Keratinocyte (primary cell): ENCODE results near the gene GLT8D2. TPM values are rescaled to one million over a fixed set of nuclear protein-coding genes. Genes with fewer than 3 reads are reported as not detected.
"Not testable (repeated sequence)": the region's sequence is repeated elsewhere in the genome, so short reads cannot be mapped to it uniquely, and the experiment has no call there.

Source experiments
- DNase-seq: peaks from one replicate; pipeline ENCODE4 v3.0.0-alpha.2; 2011; ENCODE audit warnings: low read depth, missing footprints, low spot score
- FAIRE-seq: peaks from 2 replicates; lab custom pipeline; 2011; peaks lifted over from hg19 to GRCh38; lab: Jason Lieb, UNC
- H2AFZ ChIP-seq: 2 replicates; pipeline ENCODE4 v1.6.0; 2012; ENCODE audit warnings: low read length, control low read depth, inconsistent platforms; ENCODE audit not compliant: control insufficient read depth
- H3K27ac ChIP-seq: 2 replicates; pipeline ENCODE4 v1.5.1; 2011; ENCODE audit warnings: low read length; ENCODE audit not compliant: control insufficient read depth, insufficient read depth
- H3K27me3 ChIP-seq: 3 replicates; pipeline ENCODE4 v1.6.0; 2011; ENCODE audit warnings: low read length; ENCODE audit not compliant: control insufficient read depth, insufficient read depth; ENCODE audit errors: extremely low read depth
- H3K36me3 ChIP-seq, 2 experiments: 2 replicates in 1 of 2; 3 replicates in 1 of 2; pipeline ENCODE4 v1.5.1; 2011; ENCODE audit warnings: low read length in 2 of 2, mild to moderate bottlenecking in 1 of 2; ENCODE audit not compliant: control insufficient read depth in 2 of 2, insufficient read depth in 2 of 2; ENCODE audit errors: extremely low read depth in 1 of 2
- H3K4me1 ChIP-seq: 3 replicates; pipeline ENCODE4 v1.5.1; 2011; ENCODE audit warnings: low read length; ENCODE audit not compliant: control insufficient read depth, insufficient read depth; ENCODE audit errors: extremely low read depth
- H3K4me2 ChIP-seq: 3 replicates; pipeline ENCODE4 v1.6.0; 2011; ENCODE audit warnings: low read depth, low read length; ENCODE audit not compliant: control insufficient read depth, insufficient read depth; ENCODE audit errors: extremely low read depth
- H3K4me3 ChIP-seq, 3 experiments: fragments of 200-600 bp in 1 of 3; sonication (generic) in 1 of 3; 2 replicates in 2 of 3; 3 replicates in 1 of 3; pipeline ENCODE4 v1.5.1; 2011 to 2016; ENCODE audit warnings: low read length in 3 of 3, mild to moderate bottlenecking in 3 of 3, control low read depth in 2 of 3, inconsistent platforms in 1 of 3, low read depth in 1 of 3, mixed read lengths in 1 of 3, mixed run types in 1 of 3, moderate library complexity in 1 of 3; ENCODE audit not compliant: control insufficient read depth in 2 of 3, insufficient read depth in 2 of 3; ENCODE audit errors: extremely low read depth in 1 of 3
- H3K79me2 ChIP-seq: 2 replicates; pipeline ENCODE4 v1.6.0; 2012; ENCODE audit warnings: low read length; ENCODE audit not compliant: control insufficient read depth, insufficient read depth
- H3K9ac ChIP-seq: 3 replicates; pipeline ENCODE4 v1.6.0; 2011; ENCODE audit warnings: low read length; ENCODE audit not compliant: control insufficient read depth, insufficient read depth; ENCODE audit errors: extremely low read depth
- H3K9me1 ChIP-seq: 3 replicates; pipeline ENCODE4 v1.6.0; 2011; ENCODE audit warnings: low read length; ENCODE audit not compliant: control insufficient read depth, insufficient read depth; ENCODE audit errors: extremely low read depth
- H3K9me3 ChIP-seq: 2 replicates; pipeline ENCODE4 v1.5.1; 2012; ENCODE audit warnings: low read depth, low read length; ENCODE audit not compliant: control insufficient read depth
- H4K20me1 ChIP-seq: 3 replicates; pipeline ENCODE4 v1.6.0; 2011; ENCODE audit warnings: low read length; ENCODE audit not compliant: control insufficient read depth, insufficient read depth; ENCODE audit errors: extremely low read depth
- EZH2 ChIP-seq: IDR thresholded peaks from one replicate; pipeline ENCODE4 v1.6.1; 2012; ENCODE audit warnings: inconsistent platforms, mild to moderate bottlenecking, low read length, moderate library complexity
- dilution Hi-C: fragments of 300-500 bp; cut with MboI; formaldehyde crosslinking; loops from one replicate; pipeline ENCODE4 v1.7.0; 2020; ENCODE audit warnings: low sequenced_read_pairs; ENCODE audit not compliant: extremely low pct_ligation_motif_present
- polyA plus RNA-seq, 5 experiments: library from polyadenylated mRNA; depleted of rRNA in 3 of 5; stranded (reverse) in 3 of 5; stranded (forward) in 1 of 5; unstranded in 1 of 5; fragments of >200 nt; gene quantifications; 1 replicate in 1 of 5; 2 replicates in 3 of 5; 3 replicates in 1 of 5; pipeline versions ENCODE4 v1.2.1 to v1.2.3, GENCODE V29; 2011 to 2012; ENCODE audit warnings: missing spikeins in 2 of 5, low read depth in 1 of 5, low replicate concordance in 1 of 5
- TF ChIP-seq, protein P1 (sequence below), 3 experiments: IDR thresholded peaks in 1 of 3; conservative IDR thresholded peaks in 1 of 3; optimal IDR thresholded peaks in 1 of 3; 2 replicates in 2 of 3; 3 replicates in 1 of 3; pipeline versions ENCODE3 to v1.5.1; 2011; ENCODE audit warnings: low read length in 3 of 3, mild to moderate bottlenecking in 3 of 3, moderate library complexity in 2 of 3, control low read depth in 1 of 3, inconsistent platforms in 1 of 3; ENCODE audit not compliant: insufficient read depth in 2 of 3; ENCODE audit errors: extremely low read depth in 1 of 3

The GLT8D2 gene
- polyA plus RNA-seq, 1 donor (not counting 4 experiments of a cell fraction or from before 2014, with no cell fraction given), result 1.4 TPM

DNA sequence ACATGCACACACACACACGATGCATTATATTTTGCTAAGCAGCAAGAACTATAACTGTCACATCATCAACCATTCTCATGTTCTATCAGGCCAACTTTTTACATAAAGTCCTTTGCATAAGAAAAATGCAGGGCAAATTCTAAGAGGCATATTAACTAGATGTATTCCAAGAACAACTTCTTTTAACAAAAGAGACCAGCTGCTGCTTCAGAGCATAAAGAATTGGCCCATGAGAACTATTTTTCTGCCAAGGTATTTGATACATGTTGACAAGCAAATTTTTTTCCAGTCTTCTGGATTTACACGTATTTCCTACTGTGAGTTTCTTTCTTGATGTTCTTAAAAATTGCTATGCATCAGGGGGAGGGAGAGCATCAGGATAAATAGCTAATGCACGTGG is 27.2 kb downstream of the GLT8D2 start:
- H3K4me1 ChIP-seq, result no peaks in the 10 kb centered on the region
- FAIRE-seq (no peak), DNase-seq (no peak)
- H3K36me3 ChIP-seq, result no peaks in the 10 kb centered on the region
- no peak overlapping the region for H3K27ac ChIP-seq
- no peak overlapping the region for H3K4me2 ChIP-seq
- no peaks in the 10 kb centered on the region for H3K9me1 ChIP-seq
- H3K4me3 ChIP-seq, result no peak overlapping the region
- H3K9me3 ChIP-seq, result no peaks in the 10 kb centered on the region
- H3K27me3 ChIP-seq, result peaks cover 14% of the 10 kb centered on the region
- no peak overlapping the region for H3K9ac ChIP-seq
- no peak overlapping the region for H2AFZ ChIP-seq
- H4K20me1 ChIP-seq, result no peaks in the 10 kb centered on the region
- no peak for TF ChIP-seq EZH2
- TF ChIP-seq, protein P1, sequence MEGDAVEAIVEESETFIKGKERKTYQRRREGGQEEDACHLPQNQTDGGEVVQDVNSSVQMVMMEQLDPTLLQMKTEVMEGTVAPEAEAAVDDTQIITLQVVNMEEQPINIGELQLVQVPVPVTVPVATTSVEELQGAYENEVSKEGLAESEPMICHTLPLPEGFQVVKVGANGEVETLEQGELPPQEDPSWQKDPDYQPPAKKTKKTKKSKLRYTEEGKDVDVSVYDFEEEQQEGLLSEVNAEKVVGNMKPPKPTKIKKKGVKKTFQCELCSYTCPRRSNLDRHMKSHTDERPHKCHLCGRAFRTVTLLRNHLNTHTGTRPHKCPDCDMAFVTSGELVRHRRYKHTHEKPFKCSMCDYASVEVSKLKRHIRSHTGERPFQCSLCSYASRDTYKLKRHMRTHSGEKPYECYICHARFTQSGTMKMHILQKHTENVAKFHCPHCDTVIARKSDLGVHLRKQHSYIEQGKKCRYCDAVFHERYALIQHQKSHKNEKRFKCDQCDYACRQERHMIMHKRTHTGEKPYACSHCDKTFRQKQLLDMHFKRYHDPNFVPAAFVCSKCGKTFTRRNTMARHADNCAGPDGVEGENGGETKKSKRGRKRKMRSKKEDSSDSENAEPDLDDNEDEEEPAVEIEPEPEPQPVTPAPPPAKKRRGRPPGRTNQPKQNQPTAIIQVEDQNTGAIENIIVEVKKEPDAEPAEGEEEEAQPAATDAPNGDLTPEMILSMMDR (optimal IDR thresholded peaks at IDR 0.05 in 1 of 3, IDR thresholded peaks at IDR 0.05 in 1 of 3, conservative IDR thresholded peaks at IDR 0.05 in 1 of 3; ENCODE audit: extremely low read depth in 1 of 3, insufficient read depth in 2 of 3, low read length in 3 of 3), result no peak
- dilution Hi-C loops, result no loop called here
- no peaks in the 10 kb centered on the region for H3K79me2 ChIP-seq

DNA sequence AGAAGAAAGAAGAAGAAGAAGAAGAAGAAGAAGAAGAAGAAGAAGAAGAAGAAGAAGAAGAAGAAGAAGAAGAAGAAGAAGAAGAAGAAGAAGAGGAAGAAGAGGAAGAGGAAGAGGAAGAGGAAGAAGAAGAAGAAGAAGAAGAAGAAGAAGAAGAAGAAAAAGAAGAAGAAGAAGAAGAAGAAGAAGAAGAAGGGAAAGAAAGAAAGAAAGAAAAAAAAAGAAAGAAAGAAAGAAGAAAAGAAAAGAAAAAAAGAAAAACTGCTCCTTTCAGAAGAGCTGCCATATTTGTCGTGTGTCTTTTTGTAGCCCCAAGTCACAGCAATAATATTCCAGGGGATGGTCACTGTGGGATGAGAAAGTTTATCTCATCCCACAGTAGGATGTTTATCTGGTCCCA is 28.1 kb downstream of the GLT8D2 start:
- peaks cover 12% of the 10 kb centered on the region for H3K27me3 ChIP-seq
- DNase-seq, dilution Hi-C loops, FAIRE-seq, H3K27ac ChIP-seq, H3K4me2 ChIP-seq, H3K4me3 ChIP-seq, H3K9me3 ChIP-seq, H4K20me1 ChIP-seq, H3K36me3 ChIP-seq, H2AFZ ChIP-seq, H3K9ac ChIP-seq, H3K79me2 ChIP-seq, H3K4me1 ChIP-seq, H3K9me1 ChIP-seq: not testable (repeated sequence)

DNA sequence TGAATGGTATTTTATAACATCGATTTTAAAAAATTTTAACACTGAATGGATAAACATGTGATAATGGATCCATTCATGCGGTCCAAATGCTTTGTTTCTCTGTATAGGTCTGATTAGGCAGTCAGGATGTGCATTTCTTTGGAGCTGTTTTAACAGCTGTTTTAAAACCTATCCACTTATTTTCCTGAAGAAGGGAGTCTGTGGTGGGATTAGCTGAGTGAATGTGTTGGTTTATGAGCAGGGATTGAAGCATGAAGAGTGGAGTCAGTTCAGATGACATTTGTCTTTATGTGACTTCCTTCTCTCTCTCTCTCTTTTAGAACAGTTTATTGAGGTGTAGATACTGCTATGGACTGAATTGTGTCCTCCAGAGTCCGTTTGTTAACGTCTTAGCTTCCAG is 37.7 kb downstream of the GLT8D2 start:
- DNase-seq, result no peak
- Histone ChIP-seq H3K27me3 (no peaks in the 10 kb centered on the region), H3K4me2 (no peak overlapping the region), H3K4me1 (peaks cover 6% of the 10 kb centered on the region), H3K9me3 (no peaks in the 10 kb centered on the region), H3K79me2 (no peaks in the 10 kb centered on the region), H3K4me3 (no peak overlapping the region), H3K36me3 (no peaks in the 10 kb centered on the region), H3K9ac (no peak overlapping the region), H3K9me1 (no peaks in the 10 kb centered on the region), H4K20me1 (no peaks in the 10 kb centered on the region), H2AFZ (no peak overlapping the region), H3K27ac (no peak overlapping the region)
- dilution Hi-C loops, result no loop called here
- FAIRE-seq, result no peak
- TF ChIP-seq EZH2, result no peak
- TF ChIP-seq, protein P1 (optimal IDR thresholded peaks at IDR 0.05 in 1 of 3, IDR thresholded peaks at IDR 0.05 in 1 of 3, conservative IDR thresholded peaks at IDR 0.05 in 1 of 3; ENCODE audit: extremely low read depth in 1 of 3, insufficient read depth in 2 of 3, low read length in 3 of 3), result no peak
